Stimulated activated CD8-positive, alpha-beta memory T cell treated with anti-CD3 and anti-CD28 coated beads, Interleukin-15, amount 100 ng/mL, for 48 hours (primary cell): ENCODE measurements around the gene C22orf42.
"Not testable (repeated sequence)": the region's sequence is repeated elsewhere in the genome, so short reads cannot be mapped to it uniquely, and the experiment has no call there.

Source experiments
- DNase-seq, 2 donors: peaks; one replicate each; pipeline ENCODE4 v3.0.0-alpha.2; 2020; ENCODE audit warnings: low read depth in 2 of 2

C22orf42 gene

DNA sequence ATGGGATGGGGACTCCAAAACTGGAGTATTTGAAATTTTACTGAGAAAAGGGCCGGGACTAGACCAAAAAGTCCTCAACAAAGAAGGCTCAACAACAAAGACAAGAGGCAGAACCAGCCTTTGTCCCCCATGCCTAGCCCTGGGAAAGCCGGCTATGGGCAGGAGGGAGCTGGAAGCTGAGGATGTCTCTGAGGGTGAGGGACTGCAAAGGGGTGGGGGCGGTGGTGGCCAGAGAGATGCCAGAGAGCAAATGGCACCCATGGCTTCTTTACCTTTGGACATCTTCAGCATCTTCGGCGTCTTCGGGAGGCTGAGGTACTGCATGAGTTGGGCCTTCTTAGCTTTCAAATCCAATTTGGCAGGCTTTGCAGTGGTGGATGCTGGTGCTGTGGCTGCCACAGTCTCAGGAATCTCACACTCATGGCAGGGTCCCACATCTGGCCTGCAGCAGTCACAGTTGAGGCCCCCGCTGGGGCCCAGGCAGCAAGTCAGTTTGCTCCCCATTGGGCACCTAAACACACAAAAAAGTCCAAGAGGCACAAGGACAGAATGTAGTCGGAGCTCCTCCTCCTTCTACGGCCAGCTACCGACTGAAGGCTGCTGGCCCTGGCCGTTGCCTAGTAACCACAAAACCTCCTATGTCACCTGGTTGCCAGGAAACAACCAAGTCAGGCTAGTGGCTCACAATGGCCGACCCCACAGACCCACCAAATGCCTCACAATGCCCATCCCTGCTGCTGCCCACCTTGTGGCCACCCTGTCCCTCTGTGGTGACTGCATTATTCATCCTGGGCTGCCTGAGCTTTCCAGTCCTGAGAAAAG lies at the start of gene C22orf42:
C22orf42 (minus strand) TSS at position 592 of the 822 bp plus-strand sequence; CDS start at position 504, 88 bp downstream.
- no peak for DNase-seq

DNA sequence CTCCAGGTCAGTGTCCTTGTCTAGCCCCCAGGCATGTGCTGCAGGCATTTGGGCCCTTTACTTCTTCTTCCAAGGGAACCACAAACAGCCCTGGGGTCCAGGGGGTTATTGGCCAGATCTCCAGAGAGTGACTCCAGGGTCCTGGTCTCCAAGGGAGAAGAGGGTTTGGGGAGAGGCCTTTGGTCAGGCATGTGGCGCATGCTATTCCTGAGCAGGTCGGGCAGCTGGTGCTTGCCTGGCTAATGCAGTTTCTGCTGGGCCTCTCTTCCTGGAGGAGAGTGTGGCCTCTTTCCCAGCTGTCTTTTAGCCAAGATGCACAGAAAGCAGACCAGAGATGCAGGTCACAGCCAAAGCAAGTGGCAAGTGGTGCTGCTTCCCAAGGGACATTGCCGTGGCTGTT lies 49.6 kb upstream of the C22orf42 start:
- no peak for DNase-seq

DNA sequence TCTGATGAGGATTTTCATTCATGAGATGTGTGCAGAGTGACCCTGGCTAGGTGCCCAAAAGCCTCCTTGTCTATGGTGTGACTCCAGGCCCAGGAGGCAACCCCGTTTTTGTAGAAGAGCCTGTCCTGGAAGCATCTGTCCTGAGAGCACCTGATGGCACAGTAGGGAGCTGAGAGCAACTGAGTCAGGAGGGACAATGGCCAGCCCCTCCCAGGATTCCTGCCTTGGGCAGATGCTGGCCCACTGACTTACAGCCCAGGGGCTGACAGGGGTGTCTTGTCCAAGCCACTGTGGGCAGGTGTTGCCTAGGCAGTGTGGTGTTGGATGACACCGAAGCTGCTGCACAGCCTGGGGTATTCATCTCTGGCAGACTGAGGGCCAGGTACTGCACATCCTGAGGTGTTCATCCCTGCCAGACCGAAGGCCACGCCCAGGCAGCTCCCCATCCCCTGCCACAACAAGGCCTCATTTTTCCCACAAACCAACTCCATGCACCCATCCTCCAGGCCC lies 48.9 kb upstream of the C22orf42 start:
- no peak for DNase-seq

DNA sequence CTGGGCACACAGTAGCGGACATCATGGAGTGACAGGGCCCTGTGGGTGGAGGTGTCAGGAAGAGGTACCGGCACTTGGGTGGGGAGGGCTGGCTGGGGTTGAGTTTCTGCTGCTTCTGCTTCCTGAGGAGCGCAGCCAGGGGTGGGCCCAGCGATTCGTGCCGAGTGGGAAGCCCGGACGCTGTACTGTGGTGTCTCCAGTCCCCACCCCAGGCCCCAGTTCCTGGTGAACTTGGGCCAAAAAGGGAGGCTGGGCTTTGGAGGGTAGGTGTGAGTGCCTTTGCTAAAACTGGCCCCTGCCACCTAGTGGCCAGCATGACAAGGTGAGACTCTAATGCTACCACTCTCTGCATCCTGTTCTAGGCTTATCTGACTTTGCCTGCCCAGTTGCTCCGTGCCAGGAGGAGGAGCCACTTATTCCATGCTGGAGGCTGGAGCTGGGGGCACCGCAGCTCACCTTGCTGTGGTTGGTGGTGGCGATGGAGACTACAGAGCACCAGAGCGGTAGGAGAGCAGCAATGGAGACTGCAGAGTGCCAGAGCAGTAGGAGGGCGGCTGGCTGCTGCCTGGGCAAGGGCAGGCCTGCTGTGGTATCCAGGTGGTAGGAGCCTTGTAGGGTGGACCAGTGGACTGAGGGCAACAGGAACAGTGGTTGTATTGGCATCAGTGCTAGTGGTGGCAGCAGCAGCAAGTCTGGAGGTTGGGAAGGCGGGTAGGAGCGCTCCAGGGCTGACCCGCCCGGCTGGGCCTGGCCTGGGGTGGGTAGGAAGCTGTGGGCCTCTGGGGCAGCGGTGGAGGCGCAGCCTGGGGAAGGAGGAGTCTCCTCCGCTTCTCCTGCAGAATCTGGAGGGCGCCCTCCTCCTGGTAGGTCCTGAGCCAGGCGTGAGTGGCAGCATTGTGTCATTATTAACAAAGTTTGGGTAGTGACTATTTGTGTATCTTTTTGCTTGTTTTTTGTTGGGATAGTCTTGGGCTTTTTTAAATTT lies 48.0 kb upstream of the C22orf42 start:
- DNase-seq: no peak

- DNase-seq: no peak
Measured at GRCh38 chr22:32205974-32206773, 47.1 kb upstream of the C22orf42 start.

DNA sequence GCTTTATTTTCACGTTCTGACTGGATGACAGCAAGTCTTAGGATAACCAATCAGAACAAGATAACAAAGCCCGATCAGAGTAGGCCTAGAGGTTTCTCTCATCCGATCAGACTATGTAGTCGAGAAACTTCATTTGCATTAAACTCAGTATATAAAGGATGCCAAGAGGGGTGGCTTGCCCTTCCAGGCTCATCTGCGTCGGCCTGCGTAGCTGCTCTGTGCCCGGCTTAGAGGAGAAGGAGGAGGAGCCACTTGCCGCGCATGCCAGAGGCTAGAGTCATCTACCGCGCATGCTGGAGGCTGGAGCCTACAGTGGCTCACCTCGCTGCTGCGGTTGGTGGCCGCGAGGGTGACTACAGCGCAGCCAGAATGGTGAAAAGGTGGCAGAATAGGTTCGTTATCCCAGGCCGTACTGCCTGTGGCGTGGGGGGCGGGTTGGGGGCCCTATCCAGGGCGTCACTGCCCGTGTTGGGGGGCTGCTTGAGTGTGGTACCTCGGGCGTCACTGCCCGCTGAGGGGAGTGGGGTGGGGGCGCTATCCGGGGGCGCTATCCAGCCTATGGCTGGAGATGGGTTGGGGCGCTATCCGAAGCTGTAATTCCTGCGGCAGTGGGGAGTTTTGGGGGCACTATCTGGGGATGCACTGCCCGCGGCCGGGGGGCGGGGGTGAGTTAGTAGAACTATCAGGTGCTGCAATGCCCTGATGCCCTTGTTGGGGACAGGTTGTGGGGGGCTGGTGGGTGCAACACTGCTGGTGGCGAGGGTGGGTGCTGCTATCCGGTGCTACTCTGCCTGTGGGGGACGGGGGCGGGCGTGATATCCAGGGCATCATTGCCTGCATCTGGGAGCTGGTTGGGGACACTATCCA lies 46.0 kb upstream of the C22orf42 start, which contains the start of gene RFPL2:
RFPL2 (minus strand) TSS at position 218 of the 867 bp plus-strand sequence. CDS start 2,622 bp downstream, outside the sequence.
- peak in 1 of 2 donors; percentile 36 for DNase-seq

- DNase-seq: no peak
Measured at GRCh38 chr22:32204040-32204855, 45.1 kb upstream of the C22orf42 start.

DNA sequence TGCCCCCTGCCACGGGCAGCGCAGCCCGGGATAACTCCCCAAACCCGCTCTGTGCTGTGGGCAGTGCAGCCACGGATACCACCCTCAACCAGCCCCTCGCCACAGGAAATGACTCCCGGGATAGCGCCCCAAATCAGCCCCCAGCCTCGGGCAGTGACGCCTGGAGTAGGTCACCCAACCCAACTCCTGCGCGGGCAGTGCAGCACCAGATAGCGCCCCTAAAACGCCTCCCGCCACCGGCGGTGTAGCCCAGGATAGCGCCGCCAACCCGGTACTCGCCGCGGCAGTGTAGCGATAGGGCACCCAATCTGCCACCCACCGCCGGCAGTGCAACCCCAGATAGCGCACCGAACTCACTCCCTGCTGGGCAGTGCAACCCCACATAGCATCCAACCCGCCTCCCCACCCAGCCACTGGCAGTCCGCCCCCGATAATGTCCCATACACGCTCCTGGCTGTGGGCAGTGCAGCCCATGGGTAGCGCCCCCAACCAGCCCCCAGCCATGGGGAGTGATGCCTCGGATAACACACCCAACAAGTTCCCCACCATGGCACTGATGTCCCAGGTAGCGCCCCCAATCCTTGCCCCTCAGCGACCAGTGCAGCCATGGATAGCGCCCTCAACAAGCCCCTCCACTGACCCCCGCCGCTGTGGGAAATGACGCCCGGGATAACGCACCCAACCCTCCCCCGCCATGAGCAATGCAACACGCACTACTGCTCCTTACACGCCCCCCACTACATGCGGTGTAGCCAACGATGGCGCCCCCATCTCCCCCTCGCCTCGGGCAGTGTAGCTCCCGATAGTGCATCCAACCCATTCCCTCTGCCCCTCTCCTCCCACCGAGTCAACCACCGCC lies 44.3 kb upstream of the C22orf42 start:
- no peak for DNase-seq

DNA sequence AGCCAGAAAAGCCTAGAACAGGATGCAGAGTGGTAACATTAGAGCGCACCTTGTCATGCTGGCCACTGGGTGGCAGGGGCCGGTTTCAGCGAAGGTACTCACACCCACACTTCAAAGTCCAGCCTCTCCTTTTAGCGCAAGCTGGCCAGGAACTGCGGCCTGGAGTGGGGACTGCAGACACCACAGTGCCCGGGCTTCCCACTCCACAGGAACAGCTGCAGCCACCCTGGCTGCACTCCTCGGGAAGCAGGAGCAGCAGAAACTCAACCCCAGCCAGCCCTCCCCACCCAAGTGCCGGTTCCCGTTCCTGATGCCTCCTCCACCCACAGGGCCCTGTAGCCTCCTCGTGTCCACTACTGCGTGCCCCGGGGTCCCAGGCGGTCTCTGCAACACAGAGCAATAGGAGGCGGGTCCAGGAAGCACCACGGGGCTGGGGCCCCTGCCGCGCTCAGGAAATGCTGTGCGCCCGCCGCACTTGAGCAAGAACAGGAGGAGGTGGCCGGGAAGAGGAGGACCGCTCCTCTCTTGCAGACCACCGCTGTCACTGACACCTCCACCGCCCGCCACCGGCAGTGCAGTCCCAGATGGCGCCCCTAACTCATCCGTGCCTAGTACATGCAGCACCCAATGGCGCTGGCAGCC lies 43.6 kb upstream of the C22orf42 start:
- no peak for DNase-seq

DNA sequence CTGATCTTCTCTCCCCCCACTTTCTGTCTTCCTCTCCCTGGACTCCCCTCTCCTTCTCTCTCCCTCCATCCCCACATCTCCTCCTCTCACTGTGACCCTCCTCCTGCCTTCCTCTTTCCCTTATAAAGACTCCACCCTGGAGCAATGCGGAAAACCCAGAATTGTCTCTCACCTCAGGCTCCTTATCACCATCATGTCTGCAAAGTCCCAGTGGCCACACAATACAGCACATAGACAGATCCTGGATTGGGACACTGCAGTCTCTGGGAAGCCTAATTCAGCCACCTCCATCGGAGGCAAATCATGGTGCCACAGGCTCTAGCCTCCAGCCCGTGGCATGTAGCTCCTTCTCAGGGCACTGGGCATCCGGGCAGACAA lies 43.0 kb upstream of the C22orf42 start:
- DNase-seq: no peak

GRCh38 chr22:32200752-32201151 lies 41.6 kb upstream of the C22orf42 start:
- DNase-seq: no peak

- DNase-seq: no peak
Measured at GRCh38 chr22:32199961-32200360, 40.9 kb upstream of the C22orf42 start.

DNA sequence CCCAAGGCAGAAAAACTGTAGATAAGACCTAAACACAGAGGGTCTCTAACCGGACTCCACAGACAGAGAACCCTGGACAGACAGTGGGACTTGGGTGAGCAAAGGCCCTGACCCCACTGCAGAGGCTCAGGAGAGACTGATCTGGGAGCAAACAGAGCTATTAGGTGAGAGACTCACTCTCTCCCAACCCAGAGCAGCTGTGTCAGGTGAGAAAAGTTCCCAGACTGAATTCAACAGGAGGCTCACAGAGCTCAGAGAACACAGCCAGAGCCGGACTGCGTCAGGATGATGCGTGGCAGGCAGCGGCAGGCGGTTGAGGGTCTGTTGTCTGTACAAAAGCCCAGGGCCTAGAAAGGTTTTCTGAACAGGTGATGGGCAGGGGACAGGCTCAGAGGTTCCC lies 40.2 kb upstream of the C22orf42 start:
- no peak for DNase-seq

DNA sequence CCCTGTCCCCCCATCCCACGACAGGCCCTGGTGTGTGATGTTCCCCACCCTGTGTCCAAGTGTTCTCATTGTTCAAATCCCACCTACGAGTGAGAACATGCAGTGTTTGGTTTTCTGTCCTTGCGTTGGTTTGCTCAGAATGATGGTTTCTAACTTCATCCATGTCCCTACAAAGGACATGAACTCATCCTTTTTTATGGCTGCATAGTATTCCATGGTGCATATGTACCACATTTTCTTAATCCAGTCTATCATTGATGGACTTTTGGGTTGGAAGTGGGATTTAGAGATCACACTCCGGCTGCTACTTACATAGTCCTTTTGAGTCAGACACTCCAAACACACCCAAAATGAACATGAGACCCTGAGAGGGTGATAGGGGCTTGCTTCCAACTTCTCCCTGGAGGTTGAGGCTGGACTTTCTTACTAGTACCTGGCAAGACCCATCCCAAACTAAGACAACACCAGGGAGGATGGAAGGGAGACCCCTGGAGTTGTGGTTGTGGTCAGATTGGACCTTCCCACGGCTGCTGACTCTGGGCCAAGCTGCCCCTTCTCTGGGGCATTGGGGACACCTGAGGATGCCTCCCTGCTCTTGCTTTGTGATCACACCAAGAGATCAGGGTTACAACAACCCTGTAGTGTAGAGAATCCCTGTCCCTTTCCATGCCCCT lies 38.6 kb upstream of the C22orf42 start:
- not testable (repeated sequence) for DNase-seq

GRCh38 chr22:32195900-32196299 lies 36.8 kb upstream of the C22orf42 start:
- DNase-seq: not testable (repeated sequence)

DNA sequence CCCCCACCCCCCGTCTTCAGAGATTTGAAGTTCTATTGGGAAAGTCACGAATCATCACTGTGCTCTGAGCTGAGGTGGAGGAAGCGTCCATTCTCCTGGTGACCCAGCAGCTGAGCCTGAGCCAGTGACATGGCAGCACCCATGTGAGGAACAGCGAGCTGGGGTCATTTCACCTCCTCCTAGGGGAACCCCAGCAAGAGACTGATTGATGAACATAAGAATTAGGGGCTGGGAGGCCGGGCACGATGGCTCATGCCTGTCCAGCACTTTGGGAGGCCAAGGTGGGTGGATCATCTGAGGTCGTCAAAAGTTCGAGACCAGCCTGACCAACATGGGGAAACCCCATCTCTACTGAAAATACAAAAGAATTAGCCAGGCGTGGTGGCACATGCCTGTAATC lies 34.2 kb upstream of the C22orf42 start:
- DNase-seq: not testable (repeated sequence)

DNA sequence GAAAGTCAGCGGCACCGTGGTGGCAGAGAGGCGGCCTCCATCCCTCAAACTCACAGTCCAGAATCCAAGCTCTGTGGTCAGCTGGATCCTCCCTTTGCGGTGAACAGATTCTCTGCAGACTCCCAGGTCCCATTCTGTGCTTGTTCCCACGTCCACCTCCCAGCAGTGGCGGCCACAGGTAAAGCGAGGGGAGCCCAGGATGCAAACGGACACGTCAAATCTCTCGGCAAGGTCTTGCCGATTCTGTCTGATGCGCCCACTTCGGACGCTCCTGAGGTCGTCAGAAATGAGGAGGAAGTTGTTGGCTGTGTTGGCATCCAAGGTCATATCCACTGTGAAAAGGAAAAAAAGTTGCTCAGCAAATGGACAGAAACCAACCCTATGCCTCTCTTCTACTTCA lies 31.9 kb upstream of the C22orf42 start:
- not testable (repeated sequence) for DNase-seq
